B cell (primary cell): ENCODE measurements around the gene PIWIL1.

ENCODE experiments used
- EZH2 ChIP-seq: IDR thresholded peaks from 2 replicates; pipeline ENCODE4 v1.6.1; 2012; ENCODE audit warnings: borderline replicate concordance, low read depth, mild to moderate bottlenecking, moderate library complexity, low read length; ENCODE audit not compliant: insufficient read depth, poor library complexity, severe bottlenecking
- TF ChIP-seq, protein P1 (sequence below): fragments of 200-600 bp; IDR thresholded peaks from one replicate; pipeline ENCODE4 v1.8.0; 2022; ENCODE audit warnings: antibody characterized with exemption, mild to moderate bottlenecking

DNA sequence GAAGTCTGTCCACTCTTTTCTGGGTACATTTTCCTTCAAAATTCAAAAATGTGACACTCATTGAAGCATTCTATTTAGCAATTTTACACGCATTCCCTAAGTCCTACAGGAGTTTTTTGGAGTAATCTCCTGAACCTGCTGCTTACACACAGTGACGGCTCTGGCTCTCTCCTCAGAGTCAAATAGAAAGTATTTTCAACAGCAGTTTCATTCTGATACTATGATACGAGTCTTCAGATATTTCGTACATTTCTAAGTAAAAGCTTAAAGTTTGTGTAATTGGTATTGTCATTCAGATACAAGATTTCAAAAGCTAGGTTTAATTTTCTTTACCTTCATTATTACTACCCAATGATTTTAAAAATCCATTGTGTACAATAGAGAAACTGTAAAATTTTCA lies 36.4 kb downstream of the PIWIL1 start:
- no peak for TF ChIP-seq EZH2
- TF ChIP-seq, protein P1, sequence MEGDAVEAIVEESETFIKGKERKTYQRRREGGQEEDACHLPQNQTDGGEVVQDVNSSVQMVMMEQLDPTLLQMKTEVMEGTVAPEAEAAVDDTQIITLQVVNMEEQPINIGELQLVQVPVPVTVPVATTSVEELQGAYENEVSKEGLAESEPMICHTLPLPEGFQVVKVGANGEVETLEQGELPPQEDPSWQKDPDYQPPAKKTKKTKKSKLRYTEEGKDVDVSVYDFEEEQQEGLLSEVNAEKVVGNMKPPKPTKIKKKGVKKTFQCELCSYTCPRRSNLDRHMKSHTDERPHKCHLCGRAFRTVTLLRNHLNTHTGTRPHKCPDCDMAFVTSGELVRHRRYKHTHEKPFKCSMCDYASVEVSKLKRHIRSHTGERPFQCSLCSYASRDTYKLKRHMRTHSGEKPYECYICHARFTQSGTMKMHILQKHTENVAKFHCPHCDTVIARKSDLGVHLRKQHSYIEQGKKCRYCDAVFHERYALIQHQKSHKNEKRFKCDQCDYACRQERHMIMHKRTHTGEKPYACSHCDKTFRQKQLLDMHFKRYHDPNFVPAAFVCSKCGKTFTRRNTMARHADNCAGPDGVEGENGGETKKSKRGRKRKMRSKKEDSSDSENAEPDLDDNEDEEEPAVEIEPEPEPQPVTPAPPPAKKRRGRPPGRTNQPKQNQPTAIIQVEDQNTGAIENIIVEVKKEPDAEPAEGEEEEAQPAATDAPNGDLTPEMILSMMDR: no peak
